Measurements from ENCODE around the gene ELAC2. TPM values are rescaled to one million over a fixed set of nuclear protein-coding genes. Genes with fewer than 3 reads are reported as not detected.
"Not testable (repeated sequence)": the region's sequence is repeated elsewhere in the genome, so short reads cannot be mapped to it uniquely, and the experiment has no call there.

The ELAC2 gene
- polyA plus RNA-seq, 4 donors: 67.4 to 80.8 (median 75.2) TPM

DNA sequence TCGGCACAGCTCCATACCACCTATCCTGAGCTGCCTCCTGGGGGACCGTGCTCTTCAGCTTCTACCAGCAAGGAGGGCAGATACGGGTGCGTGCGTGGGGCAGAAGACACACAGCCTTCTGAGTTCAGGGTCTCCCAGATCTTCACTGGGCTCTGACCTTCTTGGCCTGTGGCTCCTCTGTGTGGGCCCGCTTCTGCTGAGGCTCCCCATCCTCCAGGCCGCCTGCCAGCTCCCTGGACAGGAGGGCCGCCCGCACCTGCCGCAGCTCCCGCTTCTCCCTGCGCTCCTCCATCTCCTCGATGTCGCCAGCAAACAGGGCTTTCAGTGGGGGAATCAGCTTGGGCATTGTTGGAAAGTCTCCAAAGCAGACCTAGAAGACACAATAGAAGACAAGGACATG is 25.2 kb downstream of the ELAC2 start:
- no peak for DNase-seq (ENCODE audit: low read depth in 4 of 4, low spot score in 3 of 4)

DNA sequence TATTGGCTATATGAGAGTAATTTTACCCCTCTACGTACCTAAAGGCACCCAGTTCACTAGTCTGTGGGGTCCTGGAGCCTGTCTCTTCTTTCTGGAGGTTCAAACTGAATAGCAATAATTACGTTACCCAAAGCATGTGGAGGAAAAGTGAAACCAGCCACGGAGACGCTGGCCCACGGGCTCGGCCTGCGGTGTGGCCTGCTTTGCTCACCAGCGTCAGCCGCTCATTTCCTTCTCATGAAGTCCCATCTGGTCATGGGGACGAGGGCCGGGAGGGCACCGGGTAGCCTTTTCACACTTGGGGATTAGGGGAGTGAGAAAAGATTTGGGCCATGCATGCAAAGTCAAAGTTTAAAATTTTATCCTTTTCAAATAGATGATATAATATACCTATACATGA is 26.9 kb downstream of the ELAC2 start:
- no peak for DNase-seq (ENCODE audit: low read depth in 4 of 4, low spot score in 3 of 4)

DNA sequence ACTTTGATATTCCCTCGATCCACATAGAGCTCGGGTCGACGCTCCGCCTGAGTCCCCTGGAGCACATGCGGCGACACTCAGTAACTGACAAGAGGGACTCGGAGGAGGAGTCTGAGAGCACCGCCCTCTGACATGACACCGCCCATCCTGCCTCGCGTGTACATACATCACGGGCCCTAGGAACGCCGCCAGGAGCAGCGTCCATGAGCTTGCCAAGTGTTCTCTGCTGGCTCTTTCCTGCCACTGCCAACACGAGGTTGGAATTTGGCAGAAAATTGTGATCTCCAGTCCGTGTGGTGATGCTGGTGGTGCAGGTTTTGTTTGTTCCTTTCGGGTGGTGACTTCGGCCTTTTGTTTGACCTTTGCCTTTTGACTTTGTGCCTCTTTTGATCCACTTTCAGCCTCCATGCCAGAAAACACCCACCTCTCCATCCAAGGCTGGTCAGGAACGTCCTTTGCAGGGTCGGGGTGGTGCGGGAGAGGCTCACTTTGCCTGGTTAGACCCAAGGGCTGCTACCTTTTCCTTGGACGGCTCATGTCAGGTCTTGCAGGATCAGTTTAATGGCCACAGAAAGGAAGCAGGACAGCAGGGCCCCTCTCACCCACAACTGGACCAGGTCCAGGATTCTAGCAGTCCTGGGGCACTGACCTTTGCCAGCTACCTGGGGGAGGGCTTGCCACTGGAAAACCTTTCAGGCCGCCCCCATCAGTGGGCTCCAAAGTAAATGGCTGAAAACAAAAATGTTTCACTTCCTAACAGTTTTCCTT is 27.6 kb downstream of the ELAC2 start:
- DNase-seq (ENCODE audit: low read depth in 4 of 4, low spot score in 3 of 4): no peak

DNA sequence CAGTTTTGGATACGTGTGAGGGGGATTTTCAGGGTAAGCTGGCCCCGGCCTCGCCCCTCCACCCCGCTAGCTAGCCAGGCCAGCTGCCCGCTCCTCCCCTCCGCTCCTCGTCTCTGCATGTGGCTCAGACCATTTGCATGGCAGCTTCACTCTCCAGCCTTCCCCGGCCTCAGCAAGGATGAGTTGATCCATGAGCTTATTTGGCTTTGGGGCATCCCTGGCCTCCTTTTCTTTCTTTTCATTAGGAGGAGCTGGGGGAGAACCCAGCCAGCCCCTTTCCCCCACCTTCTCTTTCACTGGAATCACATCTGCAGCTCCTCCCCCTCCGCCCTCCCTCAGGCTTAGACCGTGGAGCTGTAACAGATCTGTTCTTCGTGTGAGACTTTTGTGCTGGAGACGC is 30.7 kb downstream of the ELAC2 start:
- no peak for DNase-seq (ENCODE audit: low read depth in 4 of 4, low spot score in 3 of 4)

DNA sequence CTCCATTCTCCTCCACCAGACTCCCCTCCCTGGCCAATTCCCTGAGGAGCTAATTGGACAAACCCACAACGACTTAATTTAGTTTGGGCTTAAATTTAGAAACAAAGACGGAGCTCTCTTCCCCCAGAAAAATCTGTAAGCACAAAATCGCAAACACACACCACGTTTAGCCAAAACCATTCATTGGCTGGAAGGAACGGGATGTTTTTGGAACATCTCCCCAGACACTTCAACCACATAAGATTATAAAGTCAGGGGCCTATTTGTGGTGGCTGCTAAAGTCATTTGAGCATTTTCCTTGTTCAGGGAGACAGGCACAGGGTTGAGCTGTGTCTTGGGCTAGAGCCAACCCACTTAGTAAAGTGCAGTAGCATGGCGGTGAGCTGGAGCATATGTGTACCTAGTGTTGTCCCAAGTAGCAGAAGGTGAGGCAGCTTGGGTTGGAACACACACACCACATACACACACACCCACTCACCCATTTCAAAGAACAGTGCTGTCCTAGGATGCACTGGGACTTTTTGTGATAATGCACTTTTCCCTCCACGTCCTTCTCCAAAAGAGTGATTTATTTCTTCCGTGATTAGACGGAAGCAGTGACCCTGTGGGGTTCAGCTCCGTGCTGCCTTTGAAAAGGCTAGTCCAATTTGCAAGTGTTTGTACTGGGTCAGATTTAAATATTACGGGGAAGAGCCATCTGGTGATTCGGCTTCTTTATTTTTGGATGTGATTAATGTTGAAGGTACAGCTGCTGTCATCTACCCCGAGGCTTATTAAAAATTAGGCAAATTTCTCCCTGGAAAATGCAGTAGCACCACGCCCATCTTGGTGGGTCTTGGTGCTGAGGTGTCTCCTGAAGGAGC is 32.2 kb downstream of the ELAC2 start:
- no peak for DNase-seq (ENCODE audit: low read depth in 4 of 4, low spot score in 3 of 4)

DNA sequence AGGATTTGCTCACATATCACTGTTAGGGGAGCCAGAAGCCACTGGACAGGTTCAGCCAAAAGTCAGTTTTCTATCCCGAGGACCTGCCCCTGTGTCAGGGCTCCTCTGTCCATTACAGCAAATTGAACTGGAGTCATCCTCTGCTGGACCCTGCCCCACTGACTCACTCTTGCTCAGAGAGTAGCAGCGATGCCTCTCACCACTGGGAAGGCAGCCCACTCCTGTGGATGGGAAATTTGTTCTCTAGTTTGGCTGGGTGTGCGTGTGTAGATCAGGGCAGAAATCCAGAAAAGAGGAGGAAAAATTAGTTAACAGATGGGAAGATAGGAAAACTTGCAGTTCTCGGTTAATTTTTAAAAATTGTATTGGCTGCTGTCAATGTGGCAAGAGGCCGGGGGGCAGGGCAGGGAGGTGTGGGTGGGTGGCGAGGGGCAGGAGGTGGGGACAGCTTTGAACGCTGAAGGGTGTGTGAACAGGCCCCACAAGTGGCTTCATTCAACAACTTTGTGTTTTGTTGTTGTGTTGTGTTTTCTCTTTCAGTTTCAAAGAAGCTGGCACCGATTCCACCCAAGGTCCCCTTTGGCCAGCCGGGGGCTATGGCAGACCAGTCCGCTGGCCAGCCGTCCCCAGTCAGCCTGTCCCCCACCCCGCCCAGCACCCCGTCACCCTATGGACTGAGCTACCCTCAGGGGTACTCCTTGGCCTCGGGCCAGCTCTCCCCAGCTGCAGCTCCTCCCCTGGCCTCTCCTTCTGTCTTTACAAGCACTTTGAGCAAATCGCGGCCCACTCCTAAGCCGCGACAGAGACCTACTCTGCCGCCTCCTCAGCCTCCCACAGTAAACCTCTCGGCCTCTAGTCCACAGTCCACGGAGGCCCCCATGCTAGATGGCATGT is 33.6 kb downstream of the ELAC2 start:
- no peak for DNase-seq (ENCODE audit: low read depth in 4 of 4, low spot score in 3 of 4)

DNA sequence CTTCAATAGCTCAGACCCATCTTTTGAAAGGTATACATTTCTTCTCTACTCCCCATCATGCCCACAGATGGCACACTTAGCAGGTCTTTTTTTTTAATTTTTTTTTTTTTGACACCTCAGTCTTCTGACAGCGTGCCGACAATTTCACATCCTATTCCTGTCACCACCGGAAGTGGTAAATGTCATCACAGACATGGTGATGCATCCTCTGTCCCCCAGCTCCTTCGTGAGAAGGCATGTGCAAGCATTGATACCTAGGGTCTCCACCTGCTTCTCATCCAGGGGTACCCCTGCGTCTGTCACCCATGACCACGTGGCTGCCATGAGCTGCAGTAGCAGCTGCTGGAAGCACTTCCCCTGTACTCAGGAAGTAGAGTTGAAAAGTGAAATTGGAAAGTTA is 35.6 kb downstream of the ELAC2 start:
- DNase-seq (ENCODE audit: low read depth in 4 of 4, low spot score in 3 of 4): no peak

DNA sequence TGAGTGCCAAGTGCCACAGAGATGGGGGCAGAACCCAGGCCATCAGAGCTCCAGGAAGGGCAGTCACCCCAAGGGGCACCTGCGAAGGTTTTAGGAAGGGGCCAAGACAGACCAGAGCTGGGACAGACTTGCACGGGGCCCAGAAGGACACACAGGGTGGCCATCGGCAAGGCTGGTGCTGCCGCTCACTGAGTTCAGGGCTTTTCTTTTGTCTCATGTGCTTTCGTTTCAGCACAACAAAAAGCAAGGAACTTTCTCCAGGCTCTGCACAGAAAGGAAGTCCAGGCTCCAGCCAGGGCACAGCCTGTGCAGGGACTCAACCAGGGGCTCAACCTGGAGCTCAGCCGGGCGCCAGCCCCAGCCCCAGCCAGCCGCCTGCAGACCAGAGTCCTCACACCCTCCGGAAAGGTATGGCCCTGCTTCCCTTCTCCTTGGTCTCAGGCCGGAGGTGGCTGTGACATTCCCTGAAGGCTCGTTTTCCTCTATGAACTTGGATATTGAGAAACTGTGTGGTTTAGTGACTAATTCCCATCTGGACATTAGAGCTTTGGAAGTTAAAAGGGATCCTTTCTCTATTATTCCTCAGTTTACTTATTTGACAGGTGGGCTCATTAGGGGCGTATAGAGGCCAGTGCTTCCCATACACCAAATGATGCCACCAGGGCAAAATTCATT is 37.9 kb downstream of the ELAC2 start:
- no peak for DNase-seq (ENCODE audit: low read depth in 4 of 4, low spot score in 3 of 4)

DNA sequence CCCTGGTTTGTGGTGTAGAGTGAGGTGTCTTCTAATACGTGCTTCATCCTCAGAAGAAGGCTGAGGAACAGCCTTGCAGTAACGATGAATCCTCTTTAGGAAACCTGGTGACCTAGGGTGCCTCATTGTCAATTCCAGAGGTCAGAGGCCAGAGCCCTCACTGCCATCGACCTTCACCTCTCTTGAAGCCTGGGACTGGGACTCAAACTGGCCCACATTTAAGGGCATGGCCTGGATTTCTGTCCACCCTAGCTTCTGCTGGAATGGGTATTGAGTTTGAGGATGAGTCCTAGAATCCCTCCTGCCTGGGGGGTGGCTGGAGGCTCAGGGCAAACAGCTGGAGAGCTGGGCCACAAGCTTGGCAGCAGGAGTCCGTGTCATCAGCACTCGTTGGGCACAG is 38.6 kb downstream of the ELAC2 start:
- DNase-seq (ENCODE audit: low read depth in 4 of 4, low spot score in 3 of 4): no peak

DNA sequence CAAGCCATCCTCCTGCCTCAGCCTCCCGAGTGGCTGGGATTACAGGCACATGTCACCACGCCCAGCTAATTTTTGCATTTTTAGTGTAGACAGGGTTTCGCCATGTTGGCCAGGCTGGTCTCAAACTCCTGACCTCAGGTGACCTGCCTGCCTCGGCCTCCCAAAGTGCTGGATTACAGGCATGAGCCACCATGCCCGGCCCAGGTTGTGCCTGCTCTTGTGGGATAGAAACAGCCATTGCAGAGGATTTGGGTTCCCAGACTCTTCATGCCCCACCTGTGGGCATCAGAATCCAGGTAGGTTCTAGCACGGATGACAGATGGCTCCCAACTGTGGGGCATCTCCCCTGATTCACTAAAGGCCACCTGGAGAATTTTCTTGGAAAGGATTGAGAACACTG is 39.0 kb downstream of the ELAC2 start:
- DNase-seq (ENCODE audit: low read depth in 4 of 4, low spot score in 3 of 4): not testable (repeated sequence)

DNA sequence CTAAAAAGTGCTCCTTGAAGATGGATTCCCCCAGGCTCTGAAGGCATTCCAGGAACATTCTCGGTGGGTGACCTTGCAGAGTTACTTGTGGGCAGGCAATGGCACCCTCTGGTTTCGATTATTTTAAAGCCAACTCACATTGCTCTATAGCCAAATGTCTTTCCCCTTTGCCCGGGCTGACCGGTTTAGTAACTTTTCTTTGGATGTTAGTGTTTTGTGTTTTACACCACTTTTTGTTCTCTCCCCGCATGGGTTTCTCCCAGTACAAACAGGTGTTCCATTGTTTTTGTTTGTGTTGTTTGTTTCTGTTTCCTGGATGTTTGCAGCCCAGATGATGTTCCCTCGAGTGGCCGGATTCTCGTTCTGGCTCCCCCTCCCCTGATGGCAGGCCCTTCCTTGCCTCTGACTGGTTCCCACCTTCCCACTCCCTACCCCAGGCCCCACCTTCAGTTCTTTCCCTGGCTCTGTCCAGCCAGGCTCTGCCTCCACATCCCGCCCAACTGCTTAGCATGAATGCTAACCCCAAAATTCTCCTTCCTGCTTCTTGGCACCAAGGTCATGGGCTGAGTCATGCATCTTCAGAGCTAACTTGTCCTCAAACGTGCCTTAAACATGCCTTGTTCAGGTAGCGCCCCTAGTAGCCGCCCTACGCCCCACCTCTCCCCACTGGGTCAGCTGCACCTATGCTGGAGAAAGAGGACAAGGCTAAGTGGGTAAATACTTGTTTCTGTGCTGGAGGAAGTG is 40.6 kb downstream of the ELAC2 start:
- DNase-seq (ENCODE audit: low read depth in 4 of 4, low spot score in 3 of 4): no peak

DNA sequence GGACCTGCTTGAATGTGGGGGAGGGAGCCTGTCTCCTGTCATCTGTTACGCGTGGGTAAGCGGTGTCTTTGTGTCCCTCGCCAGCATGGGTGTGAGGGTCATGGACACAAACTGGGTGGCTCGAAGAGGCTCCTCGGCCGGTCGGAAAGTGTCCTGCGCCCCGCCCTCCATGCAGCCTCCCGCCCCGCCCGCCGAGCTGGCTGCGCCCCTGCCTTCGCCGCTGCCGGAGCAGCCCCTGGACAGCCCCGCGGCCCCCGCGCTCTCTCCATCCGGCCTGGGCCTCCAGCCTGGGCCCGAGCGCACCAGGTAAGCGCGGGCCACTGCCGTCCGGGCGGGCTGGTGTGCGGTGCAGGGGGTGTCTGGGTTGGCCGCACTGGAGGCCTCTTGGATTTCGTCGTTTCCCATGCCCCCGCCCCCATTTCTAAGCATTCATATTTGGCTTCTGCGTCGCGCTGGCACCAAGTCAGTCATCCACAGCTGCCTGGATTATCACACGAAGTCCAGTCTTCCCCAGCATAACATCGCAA is 43.8 kb downstream of the ELAC2 start:
- no peak for DNase-seq (ENCODE audit: low read depth in 4 of 4, low spot score in 3 of 4)

DNA sequence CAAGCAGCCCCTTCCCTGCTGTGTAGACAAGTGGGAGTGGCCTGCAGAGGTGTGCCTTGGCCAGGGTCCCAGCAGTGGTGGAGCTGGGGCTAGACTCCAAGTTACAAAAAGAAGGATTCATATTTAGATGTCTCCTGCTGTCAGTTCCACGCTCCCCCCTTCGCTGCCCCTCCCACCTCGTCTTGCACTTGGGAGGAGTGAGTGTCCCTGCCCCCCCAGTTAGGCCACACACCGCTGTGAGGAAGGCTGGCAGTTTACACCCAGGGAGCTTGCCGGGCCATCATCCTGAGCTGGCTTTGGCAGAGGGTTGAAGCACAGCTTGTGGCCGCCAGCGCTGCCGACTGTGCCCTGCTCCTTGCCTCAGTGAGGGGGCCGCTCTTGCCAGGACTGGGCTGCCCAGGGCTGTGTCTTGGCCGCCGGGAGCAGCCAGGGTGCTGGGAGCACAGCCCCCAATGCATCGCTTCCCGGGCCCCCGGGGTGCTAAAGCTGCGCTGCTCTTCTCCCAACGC is 44.3 kb downstream of the ELAC2 start:
- no peak for DNase-seq (ENCODE audit: low read depth in 4 of 4, low spot score in 3 of 4)

DNA sequence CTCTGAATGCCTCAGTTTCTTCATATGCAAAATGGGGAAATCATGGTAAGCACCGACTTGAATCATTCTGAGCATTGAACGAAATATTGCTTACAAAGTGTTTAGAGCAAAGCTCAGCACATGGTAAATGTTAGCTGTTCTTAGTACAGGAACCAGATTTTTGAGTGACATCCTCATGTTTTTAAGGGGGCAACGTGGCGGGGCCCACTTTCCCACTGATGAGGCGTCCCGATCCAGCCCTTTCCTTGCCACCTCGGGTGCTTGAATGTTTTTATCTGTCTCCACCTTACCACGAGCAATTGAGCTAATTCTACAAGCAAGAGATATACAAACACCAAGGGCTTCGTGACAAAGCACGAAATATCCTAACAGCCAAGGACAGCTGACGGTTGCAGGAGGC is 49.9 kb downstream of the ELAC2 start:
- no peak for DNase-seq (ENCODE audit: low read depth in 4 of 4, low spot score in 3 of 4)

DNA sequence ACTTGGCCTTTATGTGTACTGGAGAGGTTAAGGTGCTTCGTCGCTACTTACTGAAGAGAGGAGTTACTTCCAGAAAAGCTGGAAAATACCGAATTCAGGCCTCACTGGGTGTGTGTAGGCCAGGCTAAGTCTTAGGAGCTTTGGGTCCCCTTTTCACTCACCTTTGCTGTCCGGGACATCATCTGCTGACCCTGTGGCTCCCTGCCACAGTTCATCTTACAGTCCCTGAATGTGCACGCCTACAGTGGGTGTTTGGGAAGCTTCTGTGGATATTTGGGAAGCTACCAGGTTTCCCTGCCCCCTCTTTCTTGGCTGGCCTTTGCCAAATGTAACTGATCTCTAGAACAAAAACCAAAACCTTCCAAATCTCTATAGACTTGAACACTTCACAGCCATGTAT is 51.4 kb downstream of the ELAC2 start:
- no peak for DNase-seq (ENCODE audit: low read depth in 4 of 4, low spot score in 3 of 4)

DNA sequence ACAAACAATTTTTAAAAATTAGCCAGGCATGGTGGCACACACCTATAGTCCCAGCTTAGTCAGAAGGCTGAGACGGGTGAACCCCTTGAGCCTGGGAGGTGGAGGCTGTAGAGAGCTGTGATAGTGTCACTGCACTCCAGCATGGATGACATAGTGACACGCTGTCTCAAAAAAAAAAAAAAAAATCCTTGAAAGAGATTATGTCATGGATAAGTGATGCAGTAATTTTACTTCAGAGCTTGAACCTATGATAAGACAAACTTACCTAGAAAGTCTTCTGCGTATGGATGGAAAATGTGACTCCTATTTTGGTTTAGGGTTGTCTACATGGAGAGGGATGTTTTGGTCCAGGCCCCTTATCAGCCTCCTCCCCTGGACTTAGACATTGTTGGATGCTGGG is 51.8 kb downstream of the ELAC2 start:
- DNase-seq (ENCODE audit: low read depth in 4 of 4, low spot score in 3 of 4): no peak

DNA sequence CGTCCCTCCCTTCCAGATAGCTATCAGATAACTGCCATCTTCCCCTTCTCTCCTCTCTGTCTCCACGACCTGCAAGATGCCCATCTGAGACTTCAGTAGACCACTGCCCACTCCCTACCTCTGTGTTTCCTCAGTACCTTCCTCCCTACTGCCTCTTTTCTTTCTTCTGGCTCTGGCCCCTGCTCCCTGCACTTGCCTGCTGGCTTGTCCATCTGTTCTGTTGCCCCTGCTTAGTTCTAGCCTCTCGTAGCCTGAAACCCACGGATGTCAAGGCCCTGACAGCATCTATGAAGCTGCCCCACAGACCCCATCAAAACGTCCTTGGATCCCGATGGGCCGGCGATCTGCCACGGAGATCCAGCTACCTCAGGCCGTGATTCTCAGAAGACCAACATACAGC is 53.0 kb downstream of the ELAC2 start:
- no peak for DNase-seq (ENCODE audit: low read depth in 4 of 4, low spot score in 3 of 4)

DNA sequence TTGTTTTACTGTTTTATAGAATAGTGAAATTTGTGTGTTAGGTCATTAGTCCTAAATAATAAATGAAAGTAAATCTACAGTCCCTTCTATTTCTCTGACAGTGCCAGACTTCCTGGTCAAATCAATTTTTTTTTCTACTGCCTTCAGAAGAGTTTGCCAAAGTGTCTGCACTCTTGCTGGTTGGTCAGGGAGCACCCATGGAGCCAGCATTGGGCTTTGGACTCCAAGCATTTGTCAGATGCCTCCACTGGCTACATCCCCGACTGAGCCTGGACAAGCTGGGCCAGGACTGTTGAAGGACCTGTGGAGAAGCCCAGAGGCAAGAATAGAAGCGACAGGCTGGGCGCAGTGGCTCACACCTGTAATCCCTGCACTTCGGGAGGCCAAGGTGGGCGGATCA is 53.7 kb downstream of the ELAC2 start:
- DNase-seq (ENCODE audit: low read depth in 4 of 4, low spot score in 3 of 4): no peak

DNA sequence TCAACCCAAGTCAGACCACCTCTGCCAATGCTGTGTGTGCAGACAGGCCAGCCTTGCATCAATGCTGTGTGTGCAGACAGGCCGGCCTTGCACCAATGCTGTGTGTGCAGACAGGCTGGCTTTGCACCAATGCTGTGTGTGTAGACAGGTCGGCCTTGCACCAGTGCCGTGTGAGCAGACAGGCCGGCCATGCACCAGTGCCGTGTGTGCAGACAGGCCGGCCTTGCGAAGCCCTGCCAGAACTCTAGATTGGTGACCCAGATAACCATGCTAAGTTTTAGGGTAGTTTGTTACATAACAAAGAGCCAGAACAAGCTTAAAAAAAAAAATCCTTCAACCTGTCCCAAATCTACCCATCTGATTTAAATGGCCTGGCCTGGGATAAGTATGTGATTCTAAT is 54.3 kb downstream of the ELAC2 start:
- no peak for DNase-seq (ENCODE audit: low read depth in 4 of 4, low spot score in 3 of 4)

Data from right renal pelvis (tissue), 4 donors.